ENCODE measurements around the gene ZIC4.

GRCh38 chr3:147447224-147447623 is 40.9 kb upstream of the ZIC4 start:
- TF ChIP-seq YY1 (IDR thresholded peaks at IDR 0.05; ENCODE audit: low read depth), result no peak
- no peak for TF ChIP-seq TEAD4 (IDR thresholded peaks at IDR 0.05)
- TF ChIP-seq TCF12 (IDR thresholded peaks at IDR 0.05; ENCODE audit: low read depth), result no peak
- TF ChIP-seq MAX (IDR thresholded peaks at IDR 0.05), result no peak
- TF ChIP-seq EP300 (IDR thresholded peaks at IDR 0.05; ENCODE audit: borderline replicate concordance), result no peak
- no peak for TF ChIP-seq CEBPB (IDR thresholded peaks at IDR 0.05)
- TF ChIP-seq ZBTB7A (IDR thresholded peaks at IDR 0.05; ENCODE audit: low read depth), result no peak
- no peak for TF ChIP-seq NFIC (IDR thresholded peaks at IDR 0.05)
- no peak for TF ChIP-seq FOXM1 (IDR thresholded peaks at IDR 0.05; ENCODE audit: borderline replicate concordance, low read depth)
